GM12878 (cell line): Measurements from ENCODE around the gene FAM222A. TPM values are rescaled to one million over a fixed set of nuclear protein-coding genes. Genes with fewer than 3 reads are reported as not detected.

ENCODE experiments used
- ATAC-seq: fragments of 200-7000 bp; cut with Tn5 transposase; 3 replicates; pipeline ENCODE4 v1.9.1; 2020; ENCODE audit warnings: mild to moderate bottlenecking, moderate library complexity
- BruUV-seq: library from RNA; stranded (reverse); fragments of 400-500 nt; replicated peaks from 2 replicates; lab custom pipeline; 2021; lab: Mats Ljungman, UMichigan
- CTCF ChIA-PET: fragments of 300-600 bp; sonication (Branson Sonifier 250); formaldehyde crosslinking; extraction: SDS; loops from one replicate; lab custom pipeline; 2021; ENCODE audit warnings: inconsistent platforms; lab: Yijun Ruan, JAX
- POLR2A ChIA-PET: fragments of 350-600 bp; formaldehyde crosslinking; extraction: SDS; loops from one replicate; lab custom pipeline; 2021; ENCODE audit warnings: inconsistent platforms; lab: Charles Lee
- RAD21 ChIA-PET: fragments of 300-600 bp; sonication (Branson Sonifier 250); formaldehyde crosslinking; loops from one replicate; lab custom pipeline; 2023; ENCODE audit warnings: antibody characterized with exemption; ENCODE audit not compliant: unreplicated experiment; lab: Charles Lee
- SMC1A ChIA-PET: fragments of 300-600 bp; sonication (Branson Sonifier 250); formaldehyde crosslinking; loops from one replicate; lab custom pipeline; 2023; ENCODE audit not compliant: unreplicated experiment, uncharacterized antibody; lab: Charles Lee
- DNase-seq: peaks from one replicate; pipeline ENCODE4 v3.0.0-alpha.2; 2011; ENCODE audit warnings: low read depth, low spot score
- FAIRE-seq: peaks from 3 replicates; lab custom pipeline; 2011; peaks lifted over from hg19 to GRCh38; lab: Jason Lieb, UNC
- H2AFZ ChIP-seq: 2 replicates; pipeline ENCODE4 v1.6.0; 2011; ENCODE audit warnings: low read depth, low read length, control low read depth; ENCODE audit not compliant: control insufficient read depth
- H3K27ac ChIP-seq: 2 replicates; pipeline ENCODE4 v1.5.1; 2011; ENCODE audit warnings: control low read depth; ENCODE audit not compliant: control insufficient read depth, insufficient read depth
- H3K27me3 ChIP-seq, 2 experiments: replicated peaks in 1 of 2; 2 replicates each; pipeline versions ENCODE4 v1.6.0 to v1.6.1; 2011; ENCODE audit warnings: low read length in 1 of 2; ENCODE audit not compliant: control insufficient read depth in 2 of 2, insufficient read depth in 2 of 2
- H3K36me3 ChIP-seq, 2 experiments: 2 replicates each; pipeline ENCODE4 v1.5.1; 2011; ENCODE audit warnings: low read length in 1 of 2; ENCODE audit not compliant: control insufficient read depth in 2 of 2, insufficient read depth in 2 of 2
- H3K4me1 ChIP-seq: 2 replicates; pipeline ENCODE4 v1.6.1; 2011; ENCODE audit warnings: mild to moderate bottlenecking, low read length, moderate library complexity, mixed read lengths; ENCODE audit not compliant: control insufficient read depth, insufficient read depth
- H3K4me2 ChIP-seq: 2 replicates; pipeline ENCODE4 v1.6.0; 2011; ENCODE audit warnings: control low read depth; ENCODE audit not compliant: control insufficient read depth, insufficient read depth
- H3K4me3 ChIP-seq: fragments of 200-600 bp; sonication (generic); 2 replicates; pipeline ENCODE4 v1.5.1; 2016
- H3K79me2 ChIP-seq: 2 replicates; pipeline ENCODE4 v1.6.0; 2011; ENCODE audit warnings: low read length; ENCODE audit not compliant: control insufficient read depth, insufficient read depth
- H3K9ac ChIP-seq: 2 replicates; pipeline ENCODE4 v1.8.0; 2011; ENCODE audit warnings: low read length, control low read depth, mixed read lengths; ENCODE audit not compliant: control insufficient read depth, insufficient read depth
- H3K9me3 ChIP-seq: replicated peaks from 3 replicates; pipeline ENCODE4 v1.5.1; 2011; ENCODE audit warnings: mild to moderate bottlenecking, low read length; ENCODE audit not compliant: control insufficient read depth, insufficient read depth
- H4K20me1 ChIP-seq: 2 replicates; pipeline ENCODE4 v1.6.0; 2011; ENCODE audit not compliant: control insufficient read depth, insufficient read depth
- CREB1 ChIP-seq: IDR thresholded peaks from 2 replicates; pipeline ENCODE4 v1.6.1; 2012; ENCODE audit warnings: low read depth, mild to moderate bottlenecking, inconsistent platforms
- EGR1 ChIP-seq, 2 experiments: IDR thresholded peaks; 1 replicate in 1 of 2; 2 replicates in 1 of 2; pipeline ENCODE4 v1.6.1; 2011 to 2012; ENCODE audit warnings: low read depth in 2 of 2, low read length in 2 of 2, borderline replicate concordance in 1 of 2, mild to moderate bottlenecking in 1 of 2, moderate library complexity in 1 of 2
- HDGF ChIP-seq: fragments of 450-650 bp; IDR thresholded peaks from 2 replicates; pipeline ENCODE4 v1.6.1; 2016; ENCODE audit warnings: antibody characterized with exemption
- MEF2A ChIP-seq: IDR thresholded peaks from 2 replicates; pipeline ENCODE4 v1.6.1; 2011; ENCODE audit warnings: low read depth, mild to moderate bottlenecking, low read length, moderate library complexity; ENCODE audit not compliant: insufficient read depth
- NBN ChIP-seq: fragments of 450-650 bp; IDR thresholded peaks from 2 replicates; pipeline ENCODE4 v1.6.1; 2016
- NR2C2 ChIP-seq: IDR thresholded peaks from 2 replicates; pipeline ENCODE4 v1.6.1; 2011; ENCODE audit warnings: borderline replicate concordance, low read depth; ENCODE audit not compliant: control insufficient read depth, insufficient read length
- NRF1 ChIP-seq: conservative IDR thresholded peaks from 2 replicates; pipeline ENCODE4 v1.6.1; 2011; ENCODE audit warnings: mild to moderate bottlenecking, low read depth, low read length, improper control_type of control experiment
- PAX5 ChIP-seq: IDR thresholded peaks from 2 replicates; pipeline ENCODE4 v1.6.1; 2011; ENCODE audit warnings: low read depth, low read length, borderline replicate concordance
- YBX1 ChIP-seq: fragments of 450-650 bp; IDR thresholded peaks from 2 replicates; pipeline ENCODE4 v1.6.1; 2016; ENCODE audit warnings: antibody characterized with exemption
- ZNF274 ChIP-seq: IDR thresholded peaks from one replicate; pipeline ENCODE4 v1.8.0; 2011; ENCODE audit not compliant: insufficient read length, insufficient read depth
- ZSCAN29 ChIP-seq: fragments of 450-650 bp; IDR thresholded peaks from 2 replicates; pipeline ENCODE4 v1.6.1; 2017; ENCODE audit warnings: mild to moderate bottlenecking, moderate library complexity
- WGBS: methylation state at CpG from one replicate; pipeline ENCODE4 v1.1.6; 2016; ENCODE audit warnings: low lambda C conversion rate; ENCODE audit not compliant: insufficient replicate concordance, insufficient coverage; ENCODE audit errors: missing lambda C conversion rate; 5-methylcytosine and 5-hydroxymethylcytosine counted together
- in situ Hi-C: fragments of 300-500 bp; cut with MboI; formaldehyde crosslinking; loops from 9 replicates; pipeline ENCODE4 v1.14.3; 2018; ENCODE audit warnings: mixed read lengths
- intact Hi-C: fragments of 100-400 bp; cut with micrococcal nuclease; formaldehyde crosslinking; loops from one replicate; pipeline ENCODE4 v1.14.2; 2022; ENCODE audit not compliant: unreplicated experiment
- polyA plus RNA-seq, 11 experiments: library from polyadenylated mRNA; depleted of rRNA in 4 of 11; unstranded in 6 of 11; stranded (reverse) in 5 of 11; fragments of >200 nt; fragmentation: Nextera tagmentation in 4 of 11; fragmentation: Illumina TruSeq in 1 of 11; extraction: Ambion mirVana in 4 of 11; extraction: Trizol in 1 of 11; gene quantifications; 1 replicate in 1 of 11; 2 replicates in 10 of 11; pipeline versions ENCODE4 v1.2.1 to v1.2.3, GENCODE V29; 2011 to 2016; ENCODE audit warnings: inconsistent platforms in 2 of 11, missing spikeins in 2 of 11, low read depth in 1 of 11
- total RNA-seq, 4 experiments: library from RNA; depleted of rRNA in 3 of 4; stranded (reverse); fragments of >200 nt in 3 of 4; fragmentation: Illumina TruSeq in 1 of 4; extraction: Trizol in 1 of 4; gene quantifications; 2 replicates each; pipeline versions ENCODE4 v1.2.1 to v1.2.3, GENCODE V29; 2013 to 2021
- TF ChIP-seq, protein P1 (sequence below): fragments of 450-650 bp; IDR thresholded peaks from 2 replicates; pipeline ENCODE4 v1.6.1; 2017; ENCODE audit warnings: mild to moderate bottlenecking

FAM222A gene
- total and polyA plus RNA-seq, 10 of the 15 experiments (the other 5 are each of a cell fraction or from before 2014, with no cell fraction given), result 0.04 to 0.49 (median 0.14) TPM; not detected in 3

- Histone ChIP-seq H3K36me3 (no peaks in the 10 kb centered on the region), H3K4me3 (no peak overlapping the region), H3K27me3 (no peaks in the 10 kb centered on the region; a peak in 1 of 4 replicates), H2AFZ (no peak overlapping the region), H3K79me2 (no peaks in the 10 kb centered on the region), H3K9me3 (no peaks in the 10 kb centered on the region), H3K27ac (no peak overlapping the region), H3K9ac (no peak overlapping the region), H3K4me2 (no peak overlapping the region), H3K4me1 (no peaks in the 10 kb centered on the region), H4K20me1 (no peaks in the 10 kb centered on the region; the same call in 1 of the 2 replicates)
- SMC1A ChIA-PET, result interaction anchor here (1.3 kb wide), 1 partner anchor 50 kb away, joined by 3 read pairs; no protein-coding TSS in a partner anchor
- in situ Hi-C loops (no loop called here), intact Hi-C loops (no loop called here)
- 0% methylated on average over 2 of the region's 2 CpGs for WGBS
- TF ChIP-seq NRF1 (no peak), PAX5 (no peak), ZNF274 (no peak), EGR1 (IDR thresholded peaks at IDR 0.05; ENCODE audit: borderline replicate concordance in 1 of 2, low read depth in 2 of 2, low read length in 2 of 2) (no peak), MEF2A (no peak), CREB1 (no peak), NBN (no peak), NR2C2 (no peak), HDGF (no peak), ZSCAN29 (no peak), YBX1 (no peak)
- TF ChIP-seq, protein P1, sequence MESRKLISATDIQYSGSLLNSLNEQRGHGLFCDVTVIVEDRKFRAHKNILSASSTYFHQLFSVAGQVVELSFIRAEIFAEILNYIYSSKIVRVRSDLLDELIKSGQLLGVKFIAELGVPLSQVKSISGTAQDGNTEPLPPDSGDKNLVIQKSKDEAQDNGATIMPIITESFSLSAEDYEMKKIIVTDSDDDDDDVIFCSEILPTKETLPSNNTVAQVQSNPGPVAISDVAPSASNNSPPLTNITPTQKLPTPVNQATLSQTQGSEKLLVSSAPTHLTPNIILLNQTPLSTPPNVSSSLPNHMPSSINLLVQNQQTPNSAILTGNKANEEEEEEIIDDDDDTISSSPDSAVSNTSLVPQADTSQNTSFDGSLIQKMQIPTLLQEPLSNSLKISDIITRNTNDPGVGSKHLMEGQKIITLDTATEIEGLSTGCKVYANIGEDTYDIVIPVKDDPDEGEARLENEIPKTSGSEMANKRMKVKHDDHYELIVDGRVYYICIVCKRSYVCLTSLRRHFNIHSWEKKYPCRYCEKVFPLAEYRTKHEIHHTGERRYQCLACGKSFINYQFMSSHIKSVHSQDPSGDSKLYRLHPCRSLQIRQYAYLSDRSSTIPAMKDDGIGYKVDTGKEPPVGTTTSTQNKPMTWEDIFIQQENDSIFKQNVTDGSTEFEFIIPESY, result no peak
- RAD21 ChIA-PET, result no interaction called here
- no TSS peak for BruUV-seq
- POLR2A ChIA-PET, result no interaction called here
- DNase-seq, result no peak
- ATAC-seq, result no peak
- CTCF ChIA-PET, result interaction anchor here (0.8 to 3.0 kb wide), 2 partner anchors 49 to 198 kb away, joined by 3 to 12 read pairs; no protein-coding TSS in a partner anchor
- no peak for FAIRE-seq
Measured at GRCh38 chr12:109796057-109796456, 82.4 kb downstream of the FAM222A start.
